Stomach smooth muscle (tissue), 2 donors: ENCODE results near the gene TMEM45B.
"Not testable (repeated sequence)": the region's sequence is repeated elsewhere in the genome, so short reads cannot be mapped to it uniquely, and the experiment has no call there.

ENCODE experiments used
- H3K27ac ChIP-seq: one replicate; pipeline ENCODE4 v1.7.0; 2013; ENCODE audit warnings: mild to moderate bottlenecking, low read length, inconsistent platforms
- H3K27me3 ChIP-seq, 2 donors: one replicate each; pipeline ENCODE4 v1.7.0; 2013; ENCODE audit warnings: low read length in 2 of 2; ENCODE audit not compliant: insufficient read depth in 2 of 2, control insufficient read depth in 1 of 2
- H3K36me3 ChIP-seq, 2 donors: one replicate each; pipeline ENCODE4 v1.7.0; 2013; ENCODE audit warnings: low read length in 2 of 2; ENCODE audit not compliant: control insufficient read depth in 2 of 2, insufficient read depth in 2 of 2
- H3K4me1 ChIP-seq: one replicate; pipeline ENCODE4 v1.7.0; 2013; ENCODE audit warnings: low read length; ENCODE audit not compliant: control insufficient read depth, insufficient read depth
- H3K4me3 ChIP-seq, 2 donors: one replicate each; pipeline ENCODE4 v1.7.0; 2013; ENCODE audit warnings: low read length in 2 of 2
- H3K9ac ChIP-seq, 2 donors: one replicate each; pipeline ENCODE4 v1.7.0; 2013; ENCODE audit warnings: low read length in 2 of 2, mild to moderate bottlenecking in 1 of 2
- H3K9me3 ChIP-seq, 2 donors: one replicate each; pipeline ENCODE4 v1.7.0; 2013; ENCODE audit warnings: low read length in 2 of 2; ENCODE audit not compliant: control insufficient read depth in 2 of 2
- donor health status: healthy.
- donor health status: Pancreatic carcinoma.

Gene TMEM45B

DNA sequence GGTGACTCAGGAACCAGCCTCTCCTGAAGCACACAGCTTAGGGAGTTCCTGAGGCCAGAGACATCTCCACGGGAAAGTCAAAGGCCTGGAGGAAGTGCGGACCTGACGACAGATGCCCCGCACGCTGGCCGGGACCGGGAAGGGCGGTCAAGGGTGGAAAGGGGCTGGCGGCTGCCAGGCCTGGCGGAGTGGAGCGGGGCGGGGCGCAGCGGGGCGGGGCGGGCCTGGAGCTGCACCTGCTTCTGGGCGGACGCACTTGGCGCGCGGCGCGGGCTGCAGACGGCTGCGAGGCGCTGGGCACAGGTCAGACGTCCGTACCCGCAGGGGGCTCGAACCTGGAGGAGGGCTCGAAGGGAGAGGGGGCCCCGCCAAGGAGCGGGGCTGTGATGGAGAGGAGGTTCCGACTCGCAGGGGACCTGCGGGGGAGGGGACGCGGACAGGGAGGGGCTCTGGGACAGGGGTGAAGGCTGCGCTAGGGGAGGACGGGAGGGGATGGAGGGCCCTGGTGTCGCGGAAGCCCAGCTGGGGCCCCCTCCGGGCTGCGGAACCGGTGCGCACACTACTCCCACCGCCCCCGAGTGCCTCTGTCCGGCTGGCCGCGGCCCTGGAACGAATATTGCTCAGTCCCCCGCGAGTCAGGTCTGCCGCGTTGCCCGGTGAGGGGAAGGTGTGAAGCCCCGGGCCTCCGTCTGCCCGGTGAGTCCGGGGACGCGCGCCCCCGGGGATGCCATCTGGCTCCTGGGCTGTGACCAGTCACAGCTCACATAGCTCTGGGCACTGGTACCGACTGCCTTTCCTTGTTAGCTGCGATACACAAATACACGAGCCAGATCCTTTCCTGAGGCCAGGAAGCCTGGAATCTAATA is at the start of gene TMEM45B:
Gene TMEM45B, plus strand, starts transcription at position 253 of the 866 bp plus-strand sequence. CDS start 36,635 bp downstream, outside the sequence.
- Histone ChIP-seq H3K27me3 (peaks cover 4 to 5% of the 10 kb centered on the region in 2 donors), H3K36me3 (no peaks in the 10 kb centered on the region), H3K4me3 (no peak within 1 kb of the TSS), H3K4me1 (no peaks in the 10 kb centered on the region), H3K27ac (no peak within 1 kb of the TSS), H3K9me3 (peaks cover 0 to 4% of the 10 kb centered on the region in 2 donors), H3K9ac (no peak within 1 kb of the TSS)

DNA sequence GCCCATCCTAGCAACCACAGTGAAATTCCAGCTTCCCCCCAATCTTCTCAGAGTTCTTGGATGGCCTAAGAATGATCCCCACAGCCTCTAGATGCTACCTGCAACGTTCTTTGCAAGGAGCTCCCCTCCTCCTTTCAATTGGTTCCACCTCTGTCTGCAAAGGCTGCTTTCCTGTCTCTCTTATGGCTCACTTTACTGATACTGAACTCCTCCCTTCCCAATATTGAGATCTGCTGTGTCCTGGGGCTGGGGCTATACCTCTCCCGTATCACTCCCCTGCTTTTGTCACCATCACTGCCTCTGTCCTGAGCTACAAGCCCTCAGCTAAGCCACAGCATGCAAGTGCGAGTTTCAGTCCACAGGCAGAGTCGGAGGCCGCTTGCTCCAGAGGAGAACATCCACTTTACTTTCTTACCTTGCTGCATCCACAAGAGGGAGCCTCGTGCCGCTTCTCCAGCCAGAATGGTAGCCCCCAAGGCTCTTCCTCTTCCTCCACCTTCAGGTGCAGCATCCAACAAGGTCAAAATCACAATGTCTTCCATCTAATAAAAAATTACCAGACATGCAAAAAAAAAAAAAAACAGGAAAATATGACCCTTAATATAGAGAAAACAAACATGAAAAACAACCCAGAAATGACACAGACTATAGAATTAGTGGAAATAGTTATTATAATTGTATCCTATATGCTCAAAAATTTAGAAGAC is 48.6 kb upstream of the TMEM45B start:
- no peak overlapping the region for H3K9ac ChIP-seq
- no peaks in the 10 kb centered on the region for H3K4me1 ChIP-seq

DNA sequence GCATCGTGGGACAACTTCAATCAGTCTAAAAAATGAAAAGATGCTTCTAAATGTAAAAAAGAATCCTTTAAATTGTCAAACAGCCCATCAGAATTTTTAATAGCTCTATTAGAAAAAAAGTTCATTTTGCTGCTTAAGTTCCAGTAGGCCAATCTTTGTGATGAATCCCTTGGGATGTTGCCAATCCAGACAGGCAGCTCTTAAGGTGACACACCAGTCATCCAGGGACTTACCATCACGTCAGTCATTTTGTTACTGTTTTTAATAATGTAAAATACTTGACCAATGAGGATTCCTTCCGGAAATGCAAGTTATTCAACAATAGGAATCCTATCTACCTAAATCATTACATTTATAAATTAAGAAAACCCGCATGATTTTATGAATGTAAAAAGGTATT is 47.8 kb upstream of the TMEM45B start:
- Histone ChIP-seq H3K27ac (no peak overlapping the region), H3K27me3 (no peaks in the 10 kb centered on the region), H3K4me3 (no peak overlapping the region), H3K4me1 (no peaks in the 10 kb centered on the region), H3K9me3 (peaks cover 3 to 10% of the 10 kb centered on the region in 2 donors), H3K36me3 (no peaks in the 10 kb centered on the region), H3K9ac (no peak overlapping the region)

More for the DNA sequence above, 48.6 kb upstream of the TMEM45B start:
- Histone ChIP-seq H3K4me3 (no peak overlapping the region), H3K9me3 (peaks cover 3% of the 10 kb centered on the region in 2 donors), H3K27me3 (no peaks in the 10 kb centered on the region), H3K27ac (no peak overlapping the region), H3K36me3 (no peaks in the 10 kb centered on the region)

DNA sequence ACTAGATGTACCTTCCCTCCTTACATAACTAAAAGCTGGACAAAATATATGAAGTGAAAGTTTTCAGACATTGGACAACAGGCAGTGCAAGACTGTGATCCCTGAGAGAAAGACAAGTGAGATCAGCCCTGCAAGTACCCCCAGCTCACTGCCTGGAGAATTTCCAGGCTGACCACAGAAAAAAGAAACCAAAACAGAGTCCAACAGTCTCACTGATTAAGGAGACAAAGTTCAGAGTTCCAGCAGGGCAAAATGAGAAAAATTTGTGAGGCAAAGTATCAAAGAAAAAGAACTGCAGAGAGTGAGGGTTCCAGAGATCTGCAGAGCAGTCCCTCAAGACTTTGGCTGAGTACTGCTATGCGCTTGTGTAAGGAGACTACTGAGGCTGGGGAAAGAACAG is 47.3 kb upstream of the TMEM45B start:
- no peak overlapping the region for H3K27ac ChIP-seq
- H3K9me3 ChIP-seq: peaks cover 3 to 10% of the 10 kb centered on the region in 2 donors
- H3K9ac ChIP-seq: no peak overlapping the region
- H3K4me1 ChIP-seq: no peaks in the 10 kb centered on the region
- H3K36me3 ChIP-seq: no peaks in the 10 kb centered on the region
- no peak overlapping the region for H3K4me3 ChIP-seq
- H3K27me3 ChIP-seq: no peaks in the 10 kb centered on the region

DNA sequence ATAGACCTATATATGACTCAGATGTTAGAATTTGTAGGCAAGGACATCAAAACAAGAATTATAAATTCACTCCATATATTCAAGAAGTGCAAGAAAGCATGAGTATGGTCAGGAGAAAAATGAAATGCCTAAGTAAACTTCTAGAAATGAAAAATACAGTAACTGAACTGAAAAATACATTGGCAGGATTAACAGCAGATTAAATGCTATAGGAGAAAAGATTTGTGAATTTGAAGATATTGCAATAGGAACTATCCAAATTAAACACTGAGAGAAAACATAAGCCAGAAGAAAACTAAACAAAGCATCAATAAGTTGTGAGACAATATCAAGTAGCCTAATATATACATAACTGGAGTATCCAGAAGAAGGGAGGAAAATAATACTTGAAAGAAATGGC is 46.6 kb upstream of the TMEM45B start:
- Histone ChIP-seq H3K27me3 (no peaks in the 10 kb centered on the region), H3K4me3 (no peak overlapping the region)

DNA sequence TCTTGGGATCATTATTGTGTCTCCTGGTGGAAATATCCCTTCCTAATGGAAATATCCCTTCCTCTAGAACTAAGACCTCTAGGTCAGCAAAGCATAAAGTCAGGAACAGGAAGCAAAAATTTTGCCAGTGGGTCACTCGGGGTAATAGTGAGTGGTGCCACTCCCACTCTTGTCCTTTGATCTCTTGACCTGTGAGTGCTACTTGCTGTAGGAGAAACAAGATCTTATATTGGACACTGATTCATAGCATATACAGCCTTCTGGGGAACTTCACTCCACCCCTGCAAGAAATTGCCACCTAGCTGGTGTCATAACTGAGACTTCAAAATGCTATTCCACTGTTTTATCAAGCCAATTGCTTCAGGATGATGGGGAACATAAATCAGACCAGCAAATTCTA is 44.7 kb upstream of the TMEM45B start:
- Histone ChIP-seq H3K27ac (no peak overlapping the region), H3K27me3 (no peaks in the 10 kb centered on the region), H3K4me1 (no peaks in the 10 kb centered on the region), H3K4me3 (no peak overlapping the region), H3K9me3 (peaks cover 3 to 10% of the 10 kb centered on the region in 2 donors), H3K36me3 (no peaks in the 10 kb centered on the region), H3K9ac (no peak overlapping the region)

More for the DNA sequence above, 46.6 kb upstream of the TMEM45B start:
- H3K27ac ChIP-seq: no peak overlapping the region
- no peak overlapping the region for H3K9ac ChIP-seq
- H3K36me3 ChIP-seq: no peaks in the 10 kb centered on the region
- H3K9me3 ChIP-seq: peaks cover 3 to 10% of the 10 kb centered on the region in 2 donors
- no peaks in the 10 kb centered on the region for H3K4me1 ChIP-seq

DNA sequence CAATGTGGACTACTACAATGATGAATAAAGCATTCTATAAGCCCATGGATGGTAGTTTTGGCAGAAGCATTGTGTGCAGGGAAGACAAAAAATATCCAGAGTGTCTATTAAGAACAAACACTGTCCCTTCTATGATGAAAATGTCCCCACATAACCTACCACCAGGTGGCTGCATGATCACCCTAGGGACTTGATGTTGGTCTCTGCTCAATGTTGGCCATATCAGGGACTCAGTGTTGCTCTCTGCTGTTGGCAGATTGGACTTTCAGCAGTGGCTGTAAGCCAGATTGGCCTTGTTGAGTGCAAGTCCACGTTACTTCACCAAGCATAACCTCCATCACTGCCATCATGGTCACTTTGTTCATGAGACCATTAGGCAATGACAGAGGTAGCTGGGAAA is 44.2 kb upstream of the TMEM45B start:
- H3K9me3 ChIP-seq: peaks cover 3 to 10% of the 10 kb centered on the region in 2 donors
- not testable (repeated sequence) for H3K27ac ChIP-seq, H3K9ac ChIP-seq, H3K27me3 ChIP-seq, H3K36me3 ChIP-seq, H3K4me1 ChIP-seq, H3K4me3 ChIP-seq

DNA sequence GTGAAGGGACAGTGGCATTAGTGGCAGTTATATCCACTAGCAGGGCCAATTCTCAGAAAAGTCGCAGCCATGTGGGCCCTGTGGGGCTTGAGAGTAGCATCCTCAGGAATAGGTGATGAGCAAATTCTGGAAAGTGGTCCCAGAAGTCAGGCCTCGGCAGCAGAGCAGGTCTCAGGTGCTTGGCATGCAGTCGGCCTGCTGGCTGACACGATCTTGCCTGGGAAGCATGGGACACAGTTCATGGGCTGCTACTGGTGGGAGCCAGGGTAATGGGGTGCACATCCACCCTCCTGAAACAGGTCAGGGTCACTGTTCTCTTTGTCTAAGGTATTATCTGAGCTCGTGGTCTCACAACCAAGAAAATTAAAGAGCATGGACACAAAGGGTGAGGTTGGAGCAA is 36.8 kb upstream of the TMEM45B start:
- H3K9ac ChIP-seq: no peak overlapping the region
- no peaks in the 10 kb centered on the region for H3K9me3 ChIP-seq
- no peaks in the 10 kb centered on the region for H3K36me3 ChIP-seq
- peaks cover 0 to 2% of the 10 kb centered on the region in 2 donors for H3K27me3 ChIP-seq
- H3K27ac ChIP-seq: no peak overlapping the region
- H3K4me1 ChIP-seq: no peaks in the 10 kb centered on the region
- no peak overlapping the region for H3K4me3 ChIP-seq

DNA sequence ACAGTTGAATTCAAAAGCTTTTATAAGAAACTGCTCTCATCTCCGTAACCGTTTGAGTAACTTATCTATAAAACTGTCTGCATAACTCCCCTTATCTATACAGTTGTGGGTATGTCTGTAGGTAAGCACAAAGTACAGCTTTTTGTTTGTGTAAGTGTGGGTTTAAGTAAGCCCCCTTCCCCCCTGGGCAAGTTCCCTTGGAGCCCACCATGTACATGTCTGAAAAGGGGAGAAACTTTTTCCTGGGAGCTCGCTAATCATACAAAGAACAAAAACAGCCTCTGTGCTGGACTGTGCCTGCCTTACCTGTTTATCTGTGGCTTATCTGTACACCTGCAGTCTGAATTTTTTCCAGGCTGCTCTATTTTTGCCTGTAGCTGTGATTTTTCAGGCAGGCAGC is 36.3 kb upstream of the TMEM45B start:
- H3K9ac ChIP-seq: no peak overlapping the region
- H3K4me3 ChIP-seq: no peak overlapping the region
- no peaks in the 10 kb centered on the region for H3K4me1 ChIP-seq
- no peak overlapping the region for H3K27ac ChIP-seq
- H3K36me3 ChIP-seq: no peaks in the 10 kb centered on the region
- peaks cover 0 to 2% of the 10 kb centered on the region in 2 donors for H3K27me3 ChIP-seq
- no peaks in the 10 kb centered on the region for H3K9me3 ChIP-seq

DNA sequence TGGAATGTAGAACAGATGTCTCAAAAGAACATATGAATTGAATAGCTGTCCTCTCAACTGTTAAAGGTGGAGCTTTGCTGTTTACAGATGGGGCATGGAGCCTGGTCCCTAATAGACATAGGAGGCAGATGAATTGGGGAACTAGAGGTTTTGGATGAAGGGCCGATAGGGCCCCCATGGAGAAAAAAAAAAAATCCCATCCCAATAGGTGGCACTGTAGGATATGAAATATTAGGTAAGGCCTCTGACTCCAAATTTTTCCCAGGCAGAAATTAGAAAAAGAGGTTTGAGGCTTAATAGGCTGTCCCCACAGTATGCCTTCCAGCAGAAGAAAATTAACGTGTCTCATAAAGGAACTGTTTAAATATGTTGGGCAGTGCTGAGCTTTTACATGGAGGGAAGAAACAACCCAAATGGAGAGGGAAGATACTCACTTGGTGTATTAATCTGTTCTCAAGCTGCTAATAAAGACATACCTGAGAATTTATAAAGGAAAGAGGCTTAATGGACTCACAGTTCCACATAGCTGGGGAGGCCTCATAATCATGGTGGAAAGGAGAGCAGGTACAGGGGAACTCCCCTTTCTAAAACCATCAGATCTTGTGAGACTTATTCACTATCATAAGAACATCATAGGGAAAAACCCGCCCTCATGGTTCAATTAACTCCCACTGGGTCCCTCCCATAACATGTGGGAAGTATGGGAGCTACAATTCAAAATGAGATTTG is 30.1 kb upstream of the TMEM45B start:
- Histone ChIP-seq H3K9ac (no peak overlapping the region), H3K27ac (no peak overlapping the region), H3K9me3 (no peaks in the 10 kb centered on the region), H3K4me3 (no peak overlapping the region), H3K36me3 (no peaks in the 10 kb centered on the region), H3K27me3 (no peaks in the 10 kb centered on the region), H3K4me1 (no peaks in the 10 kb centered on the region)
